DMS 273 (cell line): ENCODE measurements around the gene ANKLE2.
"Not testable (repeated sequence)": the region's sequence is repeated elsewhere in the genome, so short reads cannot be mapped to it uniquely, and the experiment has no call there.

Source experiments
- DNase-seq: peaks from one replicate; lab custom pipeline; 2025; ENCODE audit not compliant: unreplicated experiment; lab: John Stamatoyannopoulos, UW

ANKLE2 gene

DNA sequence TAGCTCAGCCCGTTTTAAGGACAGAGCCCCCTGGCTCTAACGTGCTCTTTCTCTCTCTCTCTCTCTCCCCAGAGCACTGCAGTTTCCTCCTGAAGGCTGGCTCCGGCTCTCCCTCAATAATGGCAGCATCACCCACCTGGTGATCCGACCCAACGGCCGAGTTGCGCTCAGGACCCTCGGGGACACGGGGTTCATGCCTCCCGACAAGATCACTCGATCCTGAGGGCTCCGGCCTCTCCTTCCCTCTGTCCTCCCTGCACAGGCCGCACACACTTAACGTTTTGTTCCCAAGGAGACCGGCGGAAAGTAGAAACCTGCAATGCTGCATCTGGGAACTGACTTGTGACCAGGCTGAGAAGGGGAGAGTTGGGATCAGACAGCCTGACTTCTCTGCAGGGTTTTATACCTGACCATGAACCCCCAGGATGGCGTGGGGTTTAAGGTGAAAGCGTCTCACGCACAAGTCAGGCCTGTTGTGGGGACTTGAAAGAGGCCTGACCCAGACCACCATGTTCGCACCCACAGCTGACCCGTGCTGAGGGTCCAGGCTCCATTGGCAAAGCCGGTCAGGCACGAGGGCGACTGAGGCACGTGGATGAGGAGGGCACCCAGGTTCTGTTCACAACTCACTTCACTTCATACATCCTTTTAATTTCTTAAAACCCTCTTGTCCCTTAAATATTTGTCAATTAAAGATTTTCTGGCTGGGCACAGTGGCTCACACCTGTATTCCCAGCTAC lies 40.9 kb downstream of the ANKLE2 start:
- no peak for DNase-seq

DNA sequence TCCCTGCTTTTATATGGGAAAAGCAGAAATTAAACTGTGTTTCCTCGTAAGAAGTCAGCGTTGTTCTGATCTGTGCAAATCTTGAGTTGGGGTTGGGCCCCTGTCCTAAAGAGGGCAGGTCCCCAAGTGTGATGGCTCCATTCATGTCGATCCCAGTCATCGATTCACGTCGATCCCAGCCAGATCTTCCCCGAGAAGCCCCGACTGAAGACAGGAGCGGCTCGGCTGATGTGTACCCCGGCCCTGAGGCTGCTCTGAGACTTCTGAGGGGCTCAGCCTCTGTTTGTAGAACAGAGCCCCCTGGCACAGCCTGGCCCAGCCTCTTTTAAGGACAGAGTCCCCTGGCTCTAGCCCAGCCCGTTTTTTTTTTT lies 41.7 kb downstream of the ANKLE2 start:
- DNase-seq: no peak

DNA sequence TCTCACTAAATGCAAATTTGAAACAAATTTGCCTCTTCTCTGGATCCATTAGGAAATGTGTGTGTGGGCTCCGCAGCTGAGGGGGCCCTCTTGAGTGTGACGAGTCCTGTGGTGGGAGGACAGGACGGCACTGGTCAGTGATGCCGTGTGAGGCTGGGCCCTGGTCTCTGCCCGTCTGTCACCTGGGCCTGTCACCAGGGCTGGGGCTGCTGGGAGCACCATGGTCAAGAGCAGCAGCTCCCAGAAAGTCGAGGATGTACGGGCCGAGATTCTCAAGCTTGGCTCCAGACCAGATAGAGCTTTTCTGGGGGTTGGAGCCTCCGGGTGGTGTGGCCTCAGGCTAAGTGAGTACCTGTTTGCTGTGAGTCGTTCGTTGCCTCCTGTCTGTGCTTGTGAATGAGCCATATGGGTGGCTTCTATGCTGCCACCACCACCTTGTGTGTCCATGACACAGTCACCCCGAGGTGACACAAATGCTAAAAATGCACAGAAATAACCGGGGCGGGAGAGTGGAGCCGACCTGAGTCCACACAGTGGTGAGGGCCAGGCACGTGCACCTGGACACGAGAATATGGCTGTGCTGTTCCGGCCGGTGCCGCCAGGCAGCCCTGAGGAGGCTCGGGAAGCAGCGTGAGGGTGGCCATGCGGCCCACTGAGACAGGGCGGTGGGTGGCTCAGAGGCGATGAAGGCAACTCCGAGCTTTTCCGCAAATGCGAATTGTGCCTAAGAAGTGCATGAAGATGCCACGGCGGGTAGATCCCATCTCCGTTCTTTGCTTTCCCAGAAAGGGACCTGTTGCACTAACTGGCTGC lies 42.3 kb downstream of the ANKLE2 start:
- DNase-seq: no peak

DNA sequence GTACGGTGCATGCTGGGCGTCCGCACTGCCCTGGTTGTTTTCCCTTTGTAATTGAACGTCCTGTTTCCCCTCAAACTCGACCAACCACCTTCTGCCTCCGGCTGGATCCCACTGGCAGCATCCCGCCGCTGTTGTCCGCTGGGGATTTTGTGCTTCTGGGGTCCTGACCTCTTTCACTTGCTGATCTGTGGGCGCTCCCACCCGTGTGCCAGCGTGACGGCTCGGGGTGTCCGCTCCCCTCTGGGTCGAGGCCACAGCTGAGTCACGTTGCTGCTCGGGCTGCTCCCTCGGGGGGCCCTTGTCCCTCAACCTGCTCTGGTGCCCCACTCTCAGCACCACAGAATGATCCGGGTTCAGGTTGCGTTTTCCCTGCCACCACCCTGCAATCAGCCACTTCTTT lies 43.0 kb downstream of the ANKLE2 start:
- no peak for DNase-seq

DNA sequence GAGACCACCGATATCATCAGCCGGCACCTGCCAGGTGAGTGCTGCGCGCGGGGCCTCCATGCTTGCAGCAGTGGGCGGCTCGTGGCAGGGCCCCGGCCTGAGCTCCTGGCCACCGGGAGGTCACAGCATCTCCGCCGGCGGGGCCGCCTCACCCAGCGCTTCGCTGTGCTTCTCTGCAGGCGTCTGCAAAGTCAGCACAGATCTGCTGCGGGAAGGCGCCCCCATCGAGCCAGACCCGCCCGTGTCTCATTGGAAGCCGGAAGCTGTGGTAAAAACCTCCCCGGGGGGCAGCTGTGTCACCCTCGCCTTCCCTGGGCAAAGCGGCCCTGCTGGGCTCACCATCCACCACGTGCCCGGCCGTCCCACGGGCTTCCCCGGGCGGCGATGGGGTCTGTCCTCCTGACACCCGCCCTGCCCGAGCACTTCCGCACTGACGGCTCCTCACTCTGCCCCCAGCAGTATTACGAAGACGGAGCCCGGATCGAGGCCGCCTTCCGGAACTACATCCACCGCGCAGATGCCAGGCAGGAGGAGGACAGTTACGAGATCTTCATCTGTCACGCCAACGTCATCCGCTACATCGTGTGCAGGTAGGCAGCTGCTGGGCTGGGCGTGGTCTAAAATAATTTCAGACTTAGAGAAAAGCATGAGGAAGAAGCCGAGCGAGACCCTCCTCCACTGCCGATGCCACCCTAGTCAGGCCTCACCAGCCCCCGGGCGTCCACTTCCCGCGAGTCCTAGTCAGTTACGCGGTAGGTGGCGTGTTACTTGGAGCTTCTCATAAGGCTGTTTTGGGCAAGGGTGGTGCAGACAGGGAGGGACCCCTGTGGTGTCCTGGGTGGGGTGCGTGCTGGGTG lies 43.9 kb downstream of the ANKLE2 start:
- no peak for DNase-seq

DNA sequence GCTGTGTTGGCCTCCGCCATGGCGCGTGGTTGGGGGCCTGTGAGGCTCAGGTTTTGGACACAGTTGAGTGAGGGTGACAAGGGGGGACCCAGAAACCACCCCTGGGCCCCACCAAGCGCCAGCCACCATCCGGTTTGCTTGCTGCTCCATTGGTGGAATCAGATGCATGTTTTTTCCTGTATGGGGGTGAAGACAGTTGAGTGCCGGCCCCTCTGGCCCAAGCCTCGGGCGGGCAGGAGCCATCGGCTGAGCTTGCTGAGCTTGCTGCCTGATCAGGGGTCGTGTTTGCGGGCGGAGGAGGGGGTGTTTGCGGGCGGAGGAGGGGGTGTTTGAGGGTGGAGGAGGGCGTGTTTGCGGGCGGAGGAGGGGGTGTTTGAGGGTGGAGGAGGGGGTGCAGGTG lies 44.6 kb downstream of the ANKLE2 start:
- DNase-seq: no peak

DNA sequence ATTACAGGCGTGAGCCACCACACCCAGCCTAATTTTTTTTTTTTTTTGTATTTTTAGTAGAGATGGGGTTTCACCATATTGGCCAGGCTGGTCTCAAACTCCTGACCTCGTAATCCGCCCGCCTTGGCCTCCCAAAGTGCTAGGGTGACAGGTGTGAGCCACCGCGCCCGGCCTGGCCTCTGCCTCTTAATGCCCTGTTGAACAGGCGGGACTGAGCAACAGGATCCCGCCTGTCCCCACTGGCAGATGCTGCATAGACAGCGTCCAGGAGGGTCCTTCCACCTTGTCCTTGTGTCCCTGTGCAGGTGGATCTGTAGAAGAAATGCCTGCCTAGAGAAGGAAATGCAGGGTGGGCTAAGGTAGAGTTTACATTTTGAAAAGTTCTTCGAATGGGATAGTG lies 45.3 kb downstream of the ANKLE2 start:
- DNase-seq: no peak

DNA sequence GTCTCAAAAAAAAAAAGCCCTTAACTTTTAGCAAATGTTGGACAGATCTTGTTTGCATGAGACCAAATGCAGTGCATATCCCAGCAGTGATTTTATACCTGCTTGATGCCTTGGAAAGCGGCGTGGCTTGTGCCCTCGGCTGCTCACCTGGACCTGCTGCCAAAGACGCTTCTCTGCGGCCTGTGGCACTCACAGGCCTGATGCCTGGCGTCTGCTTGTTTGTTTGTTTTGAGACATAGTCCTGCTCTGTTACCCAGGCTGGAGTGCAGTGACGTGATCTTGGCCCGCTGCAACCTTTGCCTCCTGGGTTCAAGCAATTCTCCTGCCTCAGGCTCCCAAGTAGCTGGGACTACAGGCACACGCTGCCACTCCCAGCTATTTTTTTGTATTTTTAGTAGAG lies 45.8 kb downstream of the ANKLE2 start:
- no peak for DNase-seq

DNA sequence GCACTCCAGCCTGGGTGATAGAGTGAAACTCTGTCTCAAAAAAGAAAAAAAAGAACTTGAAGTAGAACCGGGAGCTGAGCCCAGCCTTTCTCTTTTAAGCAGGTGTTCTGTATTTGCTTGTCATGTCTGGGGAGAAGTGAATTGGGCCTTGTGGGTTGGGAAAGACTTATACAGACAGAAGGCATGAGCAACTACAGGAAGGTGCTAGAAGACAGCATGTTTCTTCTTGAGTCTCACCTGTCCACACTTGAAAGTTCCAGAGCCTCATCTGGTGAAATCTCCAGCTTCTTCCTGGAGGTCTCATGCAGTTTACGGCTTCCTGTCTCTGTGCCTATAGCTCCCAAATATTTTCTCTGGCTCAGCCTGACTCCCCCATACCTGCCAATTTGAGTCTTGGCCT lies 48.5 kb downstream of the ANKLE2 start:
- no peak for DNase-seq

DNA sequence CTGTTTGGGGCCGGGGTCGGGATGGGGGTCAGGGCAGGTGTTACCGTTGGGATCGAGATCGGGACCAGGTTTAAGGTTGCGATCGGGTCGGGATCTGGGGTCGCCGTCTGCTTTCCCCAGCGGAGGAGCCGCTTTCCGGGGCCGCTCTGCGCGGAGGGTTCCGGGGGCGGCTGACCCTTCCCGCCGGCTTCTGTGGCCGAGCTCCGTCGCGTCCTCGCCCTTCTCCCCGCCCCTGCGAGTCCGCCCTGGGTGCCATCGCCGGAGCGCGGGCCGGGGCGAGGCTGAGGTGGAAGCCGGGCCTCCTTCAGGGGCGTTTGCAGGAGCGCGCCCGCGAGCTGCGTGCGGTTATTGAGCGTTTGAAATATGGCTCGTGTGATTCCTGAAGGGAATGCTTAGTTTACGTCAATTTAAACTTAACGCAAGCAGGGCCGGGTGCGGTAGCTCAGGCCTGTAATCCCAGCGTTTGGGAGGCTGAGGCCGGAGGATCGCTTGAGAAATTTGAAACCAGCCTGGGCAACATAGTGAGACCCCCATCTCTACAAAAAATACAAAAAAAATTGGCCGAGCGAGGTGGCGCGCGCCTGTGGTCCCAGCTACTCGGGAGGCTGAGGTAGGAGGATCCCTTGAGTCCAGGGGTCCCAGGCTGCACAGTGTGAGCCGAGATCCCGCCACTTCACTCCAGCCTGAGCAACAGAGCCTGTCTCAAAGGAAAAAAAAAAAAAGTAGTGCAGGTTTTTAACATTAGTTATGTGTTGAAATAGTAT lies 50.4 kb downstream of the ANKLE2 start:
- DNase-seq: peak; percentile 46

DNA sequence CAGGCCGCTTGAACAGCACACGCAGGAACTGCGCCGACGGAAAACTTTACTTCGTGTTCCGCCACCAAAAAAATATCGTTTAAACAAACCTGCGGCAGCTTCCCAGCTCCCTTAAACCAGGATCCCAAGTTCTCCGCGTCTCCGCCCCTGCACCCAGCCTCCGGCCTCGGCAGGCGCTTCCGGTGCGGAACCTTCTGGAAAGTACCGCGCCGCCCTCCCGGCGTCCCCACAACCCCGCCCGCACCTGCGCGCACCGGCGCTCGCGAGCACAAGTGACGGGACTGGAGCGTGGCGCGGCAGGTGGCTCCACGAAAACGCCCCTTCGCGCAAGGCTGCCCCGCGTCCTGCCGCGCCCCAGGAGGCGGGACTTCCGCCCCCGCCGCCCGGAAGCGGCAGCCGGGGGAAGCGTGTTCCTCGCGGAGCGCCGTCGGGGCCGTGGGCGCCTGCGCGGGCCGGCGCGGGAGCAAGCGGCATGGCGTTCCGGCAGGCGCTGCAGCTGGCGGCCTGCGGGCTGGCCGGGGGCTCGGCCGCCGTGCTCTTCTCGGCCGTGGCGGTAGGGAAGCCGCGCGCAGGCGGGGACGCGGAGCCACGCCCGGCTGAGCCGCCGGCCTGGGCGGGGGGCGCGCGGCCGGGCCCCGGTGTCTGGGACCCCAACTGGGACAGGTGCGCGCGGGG lies 51.1 kb downstream of the ANKLE2 start, which contains the start of gene PGAM5:
TSS of gene PGAM5 (plus strand) at position 438 of the 675 bp plus-strand sequence. CDS start at position 473, 35 bp downstream.
- DNase-seq: peak; percentile 90

DNA sequence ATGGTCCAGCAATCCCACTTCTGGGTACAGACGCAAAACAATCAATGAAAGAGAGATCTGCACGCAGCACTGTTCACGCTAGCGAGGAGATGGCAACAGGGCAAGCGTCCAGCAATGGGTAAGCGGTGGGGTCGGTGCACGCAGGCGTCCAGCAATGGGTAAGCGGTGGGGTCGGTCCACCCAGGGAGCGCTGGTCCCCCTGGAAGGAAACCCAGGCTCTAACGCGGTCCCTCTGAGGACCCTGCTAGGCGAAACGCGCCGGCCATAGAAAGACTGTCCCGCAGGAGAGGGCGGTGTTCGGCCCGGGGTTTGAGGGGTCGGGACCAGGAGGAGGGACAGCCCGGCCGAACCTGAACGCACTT lies 51.6 kb downstream of the ANKLE2 start:
- DNase-seq: no peak

DNA sequence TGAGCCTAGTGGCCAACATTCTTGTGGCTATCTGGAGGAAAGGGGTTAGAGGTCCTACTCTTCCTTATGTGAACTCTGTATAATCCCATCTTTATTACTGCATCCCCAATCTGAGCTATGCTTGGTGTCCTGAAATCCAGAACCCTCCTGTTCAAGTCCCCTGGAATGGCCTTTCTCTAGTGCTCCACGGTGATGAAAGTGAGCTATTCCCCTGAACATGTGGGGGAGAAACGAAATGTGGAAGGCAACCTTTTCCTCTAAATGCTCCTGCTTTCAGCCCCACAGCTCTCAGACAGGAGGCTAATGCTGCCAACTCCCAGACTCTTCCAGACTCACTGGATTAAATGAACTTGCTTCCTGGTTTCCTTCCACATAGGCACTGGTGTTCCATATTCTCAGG lies 53.5 kb downstream of the ANKLE2 start:
- DNase-seq: no peak

DNA sequence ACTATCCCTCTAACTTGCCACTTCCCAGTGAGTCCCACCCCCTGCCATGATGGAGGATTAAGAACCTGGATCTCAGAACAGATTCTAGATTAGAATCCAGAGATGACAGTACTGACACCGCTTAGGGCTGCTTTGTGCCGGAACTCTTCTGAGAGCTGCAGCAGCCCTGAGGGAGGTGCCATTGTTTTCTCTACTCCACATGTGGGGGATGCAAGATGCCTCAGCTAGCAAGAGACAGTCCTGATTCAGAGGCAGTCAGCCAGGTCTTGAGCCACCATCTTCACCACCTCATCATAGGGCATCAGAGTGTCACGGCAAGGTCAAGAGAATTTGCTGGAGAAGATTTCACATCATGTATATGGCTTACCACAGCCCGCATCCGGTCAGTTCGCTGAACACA lies 54.4 kb downstream of the ANKLE2 start:
- no peak for DNase-seq

DNA sequence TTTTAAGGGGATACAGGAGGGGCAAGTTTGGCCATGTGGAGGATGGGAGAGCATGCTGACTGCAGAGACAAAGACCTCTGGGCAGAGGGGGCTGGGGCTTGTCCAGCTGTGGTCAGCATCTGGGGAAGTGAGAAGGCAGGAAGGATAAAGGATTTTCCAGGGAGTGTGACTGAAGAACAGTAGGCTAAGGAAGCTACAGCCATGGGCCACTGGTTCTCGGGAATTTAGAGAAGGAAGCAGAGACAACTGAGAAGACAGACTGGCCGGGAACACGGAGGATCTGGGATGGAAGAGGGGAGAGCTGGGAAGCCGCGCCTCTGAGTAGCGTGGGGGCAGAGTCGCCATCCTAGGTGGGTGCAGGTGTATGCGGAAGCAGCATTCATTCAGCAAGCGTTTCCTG lies 58.0 kb downstream of the ANKLE2 start:
- no peak for DNase-seq

DNA sequence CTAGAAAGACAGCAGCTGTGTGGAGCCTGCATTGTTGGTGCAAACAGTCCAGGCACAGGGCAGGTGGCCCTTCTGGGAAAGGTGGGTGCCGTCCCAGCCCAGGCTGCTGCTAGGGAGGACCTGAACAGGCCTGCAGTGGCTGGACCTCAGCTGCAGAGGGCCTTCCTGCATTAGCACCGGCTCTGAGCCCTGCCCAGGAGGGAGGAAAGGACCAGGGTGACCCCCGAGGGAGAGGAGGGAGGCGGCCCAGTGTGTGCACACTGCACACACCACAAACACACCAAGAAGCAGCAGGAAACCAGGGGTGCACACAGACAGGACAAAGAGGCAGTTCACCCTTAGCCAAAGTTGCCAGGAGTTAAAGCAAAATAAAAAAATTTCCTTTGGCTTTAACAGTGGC lies 59.0 kb downstream of the ANKLE2 start:
- DNase-seq: no peak

DNA sequence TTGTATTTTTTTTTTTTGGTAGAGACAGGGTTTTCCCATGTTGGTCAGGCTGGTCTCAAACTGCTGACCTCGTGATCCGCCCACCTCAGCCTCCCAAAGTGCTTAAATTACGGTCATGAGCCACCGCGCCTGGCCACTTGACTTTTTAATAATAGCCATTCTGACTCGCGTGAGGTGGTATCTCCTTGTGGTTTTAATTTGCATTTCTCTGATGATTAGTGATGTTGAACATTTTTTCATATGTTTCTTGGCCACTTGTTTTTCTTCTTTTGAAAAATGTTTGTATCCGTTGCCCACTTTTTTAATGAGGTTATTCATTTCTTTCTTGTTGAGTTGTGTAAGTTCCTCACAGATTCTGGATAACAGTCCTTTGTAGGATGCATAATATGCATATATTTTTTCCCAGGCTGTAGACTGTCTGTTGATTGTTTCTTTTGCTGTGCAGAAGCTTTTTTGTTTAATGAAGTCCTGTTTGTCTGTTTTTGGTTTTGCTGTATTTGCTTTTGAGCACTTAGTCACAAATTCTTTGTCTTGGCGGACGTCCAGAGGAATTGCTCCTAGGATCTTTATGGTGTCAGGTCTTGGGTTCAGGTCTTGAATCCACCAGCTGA lies 61.3 kb downstream of the ANKLE2 start:
- no peak for DNase-seq

DNA sequence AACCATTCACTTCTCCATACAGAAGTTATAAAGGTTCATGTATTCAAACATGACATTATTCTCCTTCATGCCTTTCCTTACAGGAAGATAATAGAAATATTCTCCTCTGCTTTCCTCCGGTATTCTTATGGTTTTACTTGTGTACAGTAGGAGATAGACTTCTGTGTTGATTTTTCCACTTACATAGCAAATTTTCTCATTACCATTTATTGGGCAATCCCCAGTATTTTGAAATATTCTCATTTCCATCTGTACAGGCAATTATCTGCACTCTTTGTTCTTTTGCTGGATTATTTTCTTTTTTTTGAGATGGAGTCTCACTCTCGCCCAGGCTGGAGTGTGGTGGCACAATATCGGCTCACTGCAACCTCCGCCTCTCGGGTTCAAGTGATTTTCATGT lies 63.3 kb downstream of the ANKLE2 start:
- no peak for DNase-seq

DNA sequence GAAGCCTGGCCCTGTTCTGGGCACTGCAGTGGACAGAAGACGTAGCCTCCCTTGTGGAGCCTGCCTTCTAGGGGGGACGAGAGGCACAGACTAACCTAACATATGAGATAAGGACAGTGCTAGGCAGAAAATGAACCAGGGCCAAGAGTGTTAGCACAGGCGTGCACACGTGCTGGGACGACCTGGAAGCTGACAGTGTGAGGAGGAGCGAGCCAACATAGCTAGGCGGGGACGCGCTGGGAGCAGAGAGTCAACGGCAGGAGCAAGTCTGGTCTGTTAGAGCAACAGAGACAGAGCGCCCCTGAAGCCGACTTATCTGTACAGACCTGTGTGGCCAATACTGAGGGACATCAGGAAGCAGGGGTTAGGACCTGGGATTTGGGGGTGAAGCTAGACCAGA lies 66.2 kb downstream of the ANKLE2 start:
- no peak for DNase-seq

DNA sequence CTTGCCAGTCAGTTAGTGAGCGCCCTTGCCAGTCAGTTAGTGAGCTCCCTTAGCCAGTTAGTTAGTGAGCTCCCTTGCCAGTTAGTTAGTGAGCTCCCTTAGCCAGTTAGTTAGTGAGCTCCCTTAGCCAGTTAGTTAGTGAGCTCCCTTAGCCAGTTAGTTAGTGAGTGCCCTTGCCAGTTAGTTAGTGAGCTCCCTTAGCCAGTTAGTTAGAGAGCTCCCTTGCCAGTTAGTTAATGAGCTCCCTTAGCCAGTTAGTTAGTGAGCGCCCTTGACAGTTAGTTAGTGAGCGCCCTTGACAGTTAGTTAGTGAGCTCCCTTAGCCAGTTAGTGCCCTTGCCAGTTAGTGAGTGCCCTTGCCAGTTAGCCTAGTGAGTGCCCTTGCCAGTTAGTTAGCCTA lies 66.7 kb downstream of the ANKLE2 start:
- DNase-seq: not testable (repeated sequence)
